Cortex of kidney (tissue), 1 donor: Measurements from ENCODE around the gene CGB1.
"Not testable (repeated sequence)": the region's sequence is repeated elsewhere in the genome, so short reads cannot be mapped to it uniquely, and the experiment has no call there.

Experiments used
- DNase-seq: peaks from one replicate; lab custom pipeline; 2025; lab: John Stamatoyannopoulos, UW

The CGB1 gene

GRCh38 chr19:49022116-49022515 lies 14.6 kb downstream of the CGB1 start:
- no peak for DNase-seq

- no peak for DNase-seq
Measured at GRCh38 chr19:49020931-49021895, 15.5 kb downstream of the CGB1 start.

- no peak for DNase-seq
Measured at GRCh38 chr19:49020342-49020741, 16.4 kb downstream of the CGB1 start.

- no peak for DNase-seq
Measured at GRCh38 chr19:49019242-49019932, 17.3 kb downstream of the CGB1 start.

- not testable (repeated sequence) for DNase-seq
Measured at GRCh38 chr19:49018388-49019241, 18.1 kb downstream of the CGB1 start.

- no peak for DNase-seq
Measured at GRCh38 chr19:49017666-49018351, 18.9 kb downstream of the CGB1 start.

GRCh38 chr19:49017041-49017665 lies 19.5 kb downstream of the CGB1 start, which contains the start of gene LHB:
Gene LHB (minus strand): TSS chr19:49017091. CDS start chr19:49017081, 10 bp downstream.
- no peak for DNase-seq

- DNase-seq, result no peak
Measured at GRCh38 chr19:49016067-49016839, 20.4 kb downstream of the CGB1 start.

GRCh38 chr19:49014870-49015255 lies 21.8 kb downstream of the CGB1 start:
- DNase-seq, result no peak

- no peak for DNase-seq
Measured at GRCh38 chr19:49014123-49014869, 22.4 kb downstream of the CGB1 start.

- DNase-seq, result no peak
Measured at GRCh38 chr19:49011194-49011593, 25.5 kb downstream of the CGB1 start.

GRCh38 chr19:49010453-49010852 lies 26.2 kb downstream of the CGB1 start:
- DNase-seq, result no peak

- DNase-seq, result no peak
Measured at GRCh38 chr19:49009828-49010227, 26.9 kb downstream of the CGB1 start.

- DNase-seq, result no peak
Measured at GRCh38 chr19:49006905-49007304, 29.8 kb downstream of the CGB1 start.

GRCh38 chr19:49004964-49005614 lies 31.6 kb downstream of the CGB1 start:
- DNase-seq, result no peak

GRCh38 chr19:49004133-49004532 lies 32.6 kb downstream of the CGB1 start:
- DNase-seq, result no peak

- DNase-seq, result no peak
Measured at GRCh38 chr19:48999481-49000325, 37.0 kb downstream of the CGB1 start.

- no peak for DNase-seq
Measured at GRCh38 chr19:48997972-48998371, 38.7 kb downstream of the CGB1 start.
